GM18909 (cell line): ENCODE measurements around the gene ZC3H13.

Experiments used
- ATAC-seq: cut with Tn5 transposase; IDR thresholded peaks from one replicate; pipeline ENCODE4 v1.9.1; 2021; ENCODE audit warnings: mild to moderate bottlenecking; ENCODE audit not compliant: unreplicated experiment, poor library complexity

The ZC3H13 gene

DNA sequence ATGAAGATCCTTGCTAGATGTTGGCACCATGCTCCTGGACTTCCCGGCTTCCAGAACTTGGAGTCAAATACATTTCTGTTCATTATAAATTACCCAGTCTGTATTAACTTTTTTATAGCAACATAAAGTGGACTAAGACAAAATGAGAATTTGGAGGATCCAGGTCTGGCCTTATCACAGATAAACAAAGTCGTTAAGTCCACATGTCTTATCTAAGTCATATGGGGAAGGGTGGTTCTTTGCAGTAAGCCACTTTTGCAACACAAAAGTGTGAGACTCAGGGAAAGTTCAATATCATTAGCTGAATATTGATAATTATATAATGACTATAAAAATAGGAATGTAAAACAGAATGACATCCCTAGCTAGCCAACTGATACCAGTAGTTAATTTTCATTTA is 109.4 kb downstream of the ZC3H13 start:
- ATAC-seq: no peak

DNA sequence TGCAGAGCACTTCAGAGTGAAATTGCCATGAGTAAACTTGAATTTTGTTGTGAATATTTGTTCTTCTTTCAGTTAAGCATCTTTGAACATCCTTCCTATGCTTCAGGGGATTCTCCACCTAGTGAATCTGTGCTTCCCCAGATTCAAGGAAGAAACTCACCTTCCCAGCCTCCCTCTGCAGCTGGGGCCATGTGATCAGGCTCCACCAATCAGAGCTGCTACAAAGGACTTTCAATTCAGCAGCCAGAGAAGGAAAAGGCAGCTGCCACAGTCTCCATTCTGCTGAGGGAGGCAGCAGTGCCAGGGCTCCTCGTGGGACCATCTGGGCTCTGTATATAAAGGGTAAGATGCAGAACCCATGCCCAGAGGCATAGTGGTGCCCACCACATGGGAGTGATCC is 111.3 kb downstream of the ZC3H13 start:
- ATAC-seq: no peak

- ATAC-seq: no peak
Observed at GRCh38 chr13:45940061-45940460, 112.5 kb downstream of the ZC3H13 start.

GRCh38 chr13:45936621-45937020 is 115.9 kb downstream of the ZC3H13 start:
- no peak for ATAC-seq

GRCh38 chr13:45934283-45934682 is 118.3 kb downstream of the ZC3H13 start:
- ATAC-seq: no peak

DNA sequence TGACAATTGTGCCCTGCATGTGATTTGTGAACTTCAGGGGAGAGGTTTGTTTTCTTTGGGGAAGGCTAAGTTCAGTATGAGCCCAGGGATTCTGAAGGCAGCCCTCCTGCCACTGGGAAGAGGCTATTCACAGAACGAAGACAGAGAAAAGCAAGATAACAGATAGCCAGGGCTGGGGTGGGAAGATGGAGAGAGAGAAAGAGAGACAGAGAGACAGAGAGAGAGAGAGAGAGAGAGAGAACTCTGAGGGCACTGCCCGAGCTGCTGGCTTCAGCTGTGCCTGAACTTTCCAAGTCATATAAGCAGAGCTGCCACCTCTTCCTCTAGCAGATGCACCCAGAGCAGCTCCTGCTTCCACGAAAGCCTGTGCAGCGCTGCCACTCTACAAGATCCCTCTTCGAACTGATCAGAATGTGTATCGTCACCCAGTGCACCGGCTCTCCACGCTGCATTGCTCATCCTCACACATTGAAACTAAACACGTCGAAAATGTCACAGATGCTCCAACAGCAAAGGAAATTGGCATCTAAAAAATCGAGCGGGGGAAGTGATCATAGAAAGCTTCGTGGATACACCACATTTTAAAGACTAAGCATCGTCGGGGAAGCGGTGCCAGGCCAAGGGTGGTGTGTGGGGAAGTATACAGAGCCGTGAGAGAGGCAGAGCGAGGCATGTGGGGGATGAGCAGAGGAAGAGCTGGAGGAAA is 119.2 kb downstream of the ZC3H13 start:
- ATAC-seq: no peak

DNA sequence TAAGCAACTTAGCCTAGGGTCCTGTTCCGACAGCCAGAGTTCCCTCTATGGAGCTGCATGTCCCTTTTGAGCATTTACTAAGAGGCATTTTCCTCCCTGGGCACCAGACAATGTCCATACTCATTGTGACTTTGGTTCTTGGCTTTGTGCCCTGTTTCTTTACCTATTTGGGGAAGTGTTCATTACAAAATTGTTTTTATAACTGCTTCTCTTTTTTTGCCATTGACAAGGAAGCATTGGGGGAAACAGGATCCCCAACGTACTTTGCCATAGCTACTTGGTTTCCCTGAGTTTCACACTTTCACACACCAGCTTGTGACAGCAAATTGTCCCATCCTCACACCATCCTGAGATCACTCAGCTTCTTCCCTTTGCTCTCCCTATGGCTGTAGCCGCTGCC is 119.9 kb downstream of the ZC3H13 start:
- ATAC-seq: no peak

DNA sequence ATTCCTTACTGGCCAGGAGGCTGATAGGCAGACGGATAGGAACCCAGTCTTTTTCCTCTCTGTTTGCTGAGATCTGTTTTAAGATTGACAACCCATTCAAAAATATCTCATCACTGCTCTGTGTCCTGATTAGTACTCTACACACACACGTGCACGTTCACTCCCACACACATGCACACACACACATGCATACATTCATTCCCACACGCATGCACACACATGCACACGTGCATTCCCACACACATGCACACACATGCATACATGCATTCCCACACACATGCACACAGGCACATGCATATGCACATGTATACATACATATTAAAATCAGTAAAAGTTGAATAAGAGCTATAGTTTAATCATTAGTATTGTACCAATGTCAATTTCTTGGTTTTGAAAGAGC is 120.4 kb downstream of the ZC3H13 start:
- no peak for ATAC-seq

GRCh38 chr13:45931211-45931610 is 121.3 kb downstream of the ZC3H13 start:
- no peak for ATAC-seq

DNA sequence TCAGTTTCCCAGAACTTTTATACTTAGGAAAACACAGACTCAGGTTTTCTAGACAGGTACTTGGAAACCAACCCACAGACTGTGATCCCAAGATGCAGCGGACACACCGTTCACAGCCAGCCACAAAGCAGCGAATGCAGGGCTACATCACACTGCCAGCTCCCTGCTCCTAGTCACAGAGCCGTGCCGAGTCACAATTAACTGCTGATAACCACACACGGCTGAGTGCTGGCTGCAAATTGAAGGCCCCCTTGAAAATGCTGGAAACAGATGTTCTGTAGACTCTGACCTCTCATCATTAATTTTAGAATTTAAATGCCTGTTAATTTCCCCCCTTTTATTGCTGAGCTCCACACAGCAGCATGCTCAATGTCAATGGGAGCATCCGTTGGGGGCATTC is 122.4 kb downstream of the ZC3H13 start:
- no peak for ATAC-seq

- no peak for ATAC-seq
Observed at GRCh38 chr13:45928843-45929242, 123.7 kb downstream of the ZC3H13 start.

DNA sequence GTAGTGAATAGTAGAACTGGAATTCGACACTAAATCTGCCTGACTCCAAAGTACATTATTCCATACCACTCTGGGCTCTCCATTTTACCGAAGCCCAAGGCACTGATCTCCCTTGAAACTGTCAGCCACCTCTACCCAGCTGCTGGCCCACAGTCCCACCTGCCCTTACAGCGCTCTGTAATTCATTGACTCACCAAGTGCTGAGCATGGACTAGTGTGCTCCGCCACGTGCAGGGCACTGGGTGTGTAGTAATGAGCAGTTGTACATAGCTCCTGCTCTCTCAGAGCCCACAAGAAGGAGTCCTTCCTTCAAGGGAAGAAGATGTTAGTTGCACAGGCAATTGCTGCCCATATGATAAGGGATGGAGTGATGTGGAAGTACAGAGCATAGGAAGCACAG is 124.4 kb downstream of the ZC3H13 start:
- ATAC-seq: no peak

DNA sequence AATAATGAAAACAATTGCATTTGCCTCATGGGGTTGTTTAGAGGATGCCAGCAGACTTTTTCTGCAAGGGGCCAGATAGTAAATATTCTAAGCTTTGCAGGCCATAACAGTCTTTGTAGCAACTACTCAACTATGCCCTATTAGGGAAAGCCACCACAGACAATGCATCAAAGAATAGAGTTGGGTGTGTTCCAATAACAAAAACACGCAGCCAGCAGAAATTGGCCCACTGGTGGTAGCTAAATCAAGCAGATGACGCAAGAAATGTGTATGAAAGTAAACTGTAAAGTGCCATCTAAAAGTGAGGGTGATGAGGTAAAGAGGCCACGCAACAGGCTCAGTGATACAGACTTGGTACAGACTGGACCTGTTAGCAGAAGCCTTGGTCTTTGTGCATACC is 125.8 kb downstream of the ZC3H13 start:
- no peak for ATAC-seq

GRCh38 chr13:45925151-45925550 is 127.4 kb downstream of the ZC3H13 start:
- no peak for ATAC-seq

- no peak for ATAC-seq
Observed at GRCh38 chr13:45921162-45921736, 131.3 kb downstream of the ZC3H13 start.

GRCh38 chr13:45918597-45918996 is 133.9 kb downstream of the ZC3H13 start:
- ATAC-seq: no peak

DNA sequence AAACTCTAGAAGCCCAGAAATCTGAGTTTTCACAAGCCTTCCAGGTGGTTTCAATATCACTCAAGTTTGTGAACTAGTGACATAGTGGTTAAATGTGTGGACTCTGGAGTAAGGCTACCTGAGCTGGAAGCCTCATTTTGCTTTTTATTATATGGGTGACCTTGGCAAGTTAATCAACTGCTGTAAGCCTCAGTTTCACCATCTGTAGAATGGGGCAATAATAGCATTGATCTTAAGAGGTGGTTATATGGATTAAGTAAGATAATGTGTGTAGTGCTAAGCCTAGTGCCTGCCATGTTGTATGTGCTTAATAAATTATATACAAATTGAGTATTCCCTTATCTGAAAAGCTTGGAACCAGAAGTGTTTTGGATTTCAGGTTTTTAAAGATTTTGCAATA is 135.5 kb downstream of the ZC3H13 start:
- ATAC-seq: no peak

DNA sequence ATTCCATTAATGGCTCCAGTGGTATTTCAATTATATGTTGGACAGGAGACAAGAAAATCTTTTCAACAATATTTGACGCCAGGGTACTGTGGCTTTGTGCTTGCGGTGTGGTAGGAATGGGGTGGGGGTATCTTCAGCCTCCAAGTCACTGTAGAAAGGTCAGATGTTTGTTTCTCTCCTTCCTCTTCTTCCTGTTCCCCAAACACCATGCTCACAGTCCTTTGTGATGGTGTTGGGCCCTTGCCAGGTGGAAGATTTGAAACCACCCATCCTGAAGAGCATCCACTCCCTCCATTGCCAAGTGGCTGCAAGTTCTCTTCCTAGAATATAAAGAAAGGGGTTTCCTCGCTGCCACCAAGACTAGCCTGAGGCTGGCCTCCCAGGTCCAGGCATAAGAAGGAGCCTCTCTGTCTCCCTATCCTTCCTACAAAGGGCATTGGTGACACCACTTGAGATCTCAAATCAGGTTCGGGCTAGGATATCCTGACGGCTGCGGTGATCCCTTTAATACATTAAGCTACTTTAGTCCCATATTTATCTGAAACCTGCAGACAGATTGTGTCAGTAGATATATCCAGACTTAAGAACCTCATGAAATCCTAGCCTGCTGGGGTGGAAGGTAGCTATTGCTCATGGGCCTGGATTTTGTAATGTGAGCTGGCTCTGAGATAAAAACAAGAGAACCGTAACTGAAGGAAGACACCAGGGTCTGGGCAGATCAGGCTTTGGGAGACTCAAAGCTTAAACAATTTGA is 136.7 kb downstream of the ZC3H13 start:
- no peak for ATAC-seq

DNA sequence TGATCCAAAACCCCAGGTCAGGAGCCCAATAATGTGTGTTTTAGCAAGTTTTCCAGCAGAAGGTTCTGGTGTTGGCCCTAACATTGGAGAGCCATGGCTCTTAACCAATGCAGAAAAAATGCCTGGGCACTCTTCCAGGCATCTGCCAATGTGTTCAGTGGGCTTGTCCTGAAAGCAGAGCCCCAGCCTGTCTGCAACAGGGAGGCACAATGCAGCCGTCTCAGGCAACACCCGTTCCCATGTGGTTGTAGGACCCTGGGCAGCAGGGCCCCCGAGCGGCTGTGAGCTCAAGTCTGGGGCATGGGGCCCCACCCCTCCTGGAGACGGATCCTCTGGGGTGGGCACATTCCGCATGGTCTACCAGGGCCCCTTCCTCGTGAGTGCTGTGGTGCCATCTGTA is 142.9 kb downstream of the ZC3H13 start:
- no peak for ATAC-seq

DNA sequence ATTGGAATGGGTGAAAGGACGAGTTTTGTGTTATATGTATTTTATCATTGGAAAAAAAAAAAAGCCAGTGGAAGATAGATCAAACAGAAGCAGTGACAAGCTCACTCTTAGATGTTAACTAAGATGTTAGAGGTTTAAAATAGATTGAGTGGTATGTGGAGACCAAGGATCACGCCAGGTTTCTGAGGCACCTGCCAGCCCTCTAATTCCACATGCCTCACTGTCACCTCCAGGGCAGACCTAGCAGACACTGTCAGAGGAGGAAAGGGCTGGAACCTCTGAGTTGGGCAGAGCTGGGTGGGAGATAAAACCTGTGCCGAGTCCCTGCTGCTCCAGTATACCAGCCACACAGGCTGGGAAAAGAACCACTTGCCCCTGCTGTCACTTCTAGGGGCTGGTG is 143.5 kb downstream of the ZC3H13 start:
- no peak for ATAC-seq

- no peak for ATAC-seq
Observed at GRCh38 chr13:45907503-45907902, 145.0 kb downstream of the ZC3H13 start.
